ENCODE data around the gene NEFH.

Gene NEFH

DNA sequence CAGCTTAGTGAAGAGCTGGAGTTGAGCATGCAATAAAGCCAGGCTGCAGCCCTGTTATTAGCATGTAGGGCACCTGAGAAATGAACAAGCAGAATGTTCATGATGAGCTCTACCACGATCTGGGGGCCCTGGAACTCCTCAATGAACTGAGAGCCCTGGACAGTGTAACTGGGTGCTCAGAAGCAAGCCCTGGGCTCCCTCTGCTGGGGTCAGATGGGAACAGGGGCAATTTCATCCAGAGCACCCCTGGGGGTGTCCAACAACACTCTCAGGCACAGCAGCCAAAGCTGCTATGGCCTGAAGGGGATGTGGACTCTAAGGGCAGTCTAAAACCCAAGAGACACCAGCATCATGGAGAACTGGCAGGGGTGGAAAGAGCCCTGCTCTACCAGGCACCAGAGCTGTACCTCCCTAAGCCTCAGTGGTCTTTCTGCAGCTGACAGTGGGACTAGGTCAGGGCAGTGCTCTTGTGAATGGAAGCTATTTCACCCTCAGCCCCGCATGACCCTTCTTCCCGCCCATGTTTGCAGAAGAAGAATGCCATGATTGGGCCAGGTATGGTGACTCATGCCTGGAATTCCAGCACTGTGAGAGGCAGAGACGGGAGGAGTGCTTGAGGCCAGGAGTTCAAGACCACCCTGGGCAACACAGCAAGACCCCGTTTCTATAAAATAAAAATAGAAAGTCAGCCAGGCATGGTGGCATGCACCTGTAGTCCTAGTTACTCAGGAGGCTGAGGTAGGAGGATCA lies 44.6 kb downstream of the NEFH start:
- H3K27ac Mint-ChIP-seq, result no peak overlapping the region
- H3K4me3 Mint-ChIP-seq, result no peak overlapping the region
- H3K4me1 Mint-ChIP-seq, result no peaks in the 10 kb centered on the region
- no peaks in the 10 kb centered on the region for H3K27me3 Mint-ChIP-seq
- DNase-seq, result peak; percentile 45
- H3K36me3 Mint-ChIP-seq, result peaks cover 44% of the 10 kb centered on the region
- CTCF ChIA-PET, result interaction anchor here (1.3 to 1.9 kb wide), 2 partner anchors 129 to 139 kb away, joined by 5 to 7 read pairs; no protein-coding TSS in a partner anchor
- H3K9me3 Mint-ChIP-seq, result no peaks in the 10 kb centered on the region

DNA sequence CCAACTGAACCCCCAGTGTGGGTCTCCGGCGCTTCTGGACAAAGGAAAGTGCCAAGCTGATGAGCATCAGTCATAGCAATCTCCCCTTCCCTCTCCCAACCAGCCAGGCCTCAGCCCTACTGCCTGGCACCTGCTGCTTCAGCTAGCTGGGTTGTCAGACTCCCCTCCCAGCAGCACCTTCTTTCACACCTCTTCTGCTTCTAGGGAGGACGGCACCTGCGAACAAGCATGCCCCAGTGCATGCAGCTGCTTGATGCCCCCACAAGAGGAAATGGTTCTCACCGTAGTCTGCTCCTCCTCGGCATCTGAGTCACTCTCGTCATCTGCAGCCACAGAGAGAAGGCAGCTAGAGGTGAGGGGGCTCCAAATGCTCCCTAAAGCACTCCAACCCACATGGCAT lies 48.1 kb downstream of the NEFH start:
- Mint-ChIP-seq H3K27me3 (no peaks in the 10 kb centered on the region), H3K36me3 (peaks cover 44% of the 10 kb centered on the region), H3K4me1 (no peaks in the 10 kb centered on the region), H3K4me3 (no peak overlapping the region), H3K9me3 (no peaks in the 10 kb centered on the region), H3K27ac (no peak overlapping the region)
- CTCF ChIA-PET, result interaction anchor here (0.5 kb wide), 1 partner anchor 1580 kb away, joined by 3 read pairs; no protein-coding TSS in a partner anchor
- no peak for DNase-seq

DNA sequence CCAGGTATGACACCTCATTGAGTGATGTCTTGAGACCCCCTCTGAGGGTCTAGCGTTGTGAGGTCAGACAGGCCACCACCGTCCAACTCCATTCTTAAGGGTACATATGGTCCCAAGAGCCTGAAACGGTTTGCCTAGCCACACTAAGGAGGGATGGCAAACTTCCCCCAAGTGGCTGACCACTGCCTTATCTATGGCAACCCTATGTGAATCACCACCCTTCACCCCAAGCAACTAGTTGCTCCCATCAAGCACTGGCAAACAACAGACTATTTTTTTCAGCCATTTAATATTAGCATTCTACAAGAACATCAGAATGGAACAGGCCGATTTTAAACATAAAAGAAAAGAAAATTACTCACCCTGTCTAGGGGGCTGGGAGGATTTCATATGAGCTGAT lies 50.7 kb downstream of the NEFH start:
- no peaks in the 10 kb centered on the region for H3K27me3 Mint-ChIP-seq
- peaks cover 46% of the 10 kb centered on the region for H3K36me3 Mint-ChIP-seq
- no peaks in the 10 kb centered on the region for H3K9me3 Mint-ChIP-seq
- CTCF ChIA-PET, result no interaction called here
- no peaks in the 10 kb centered on the region for H3K4me1 Mint-ChIP-seq
- DNase-seq, result no peak
- no peak overlapping the region for H3K27ac Mint-ChIP-seq
- H3K4me3 Mint-ChIP-seq, result no peak overlapping the region

DNA sequence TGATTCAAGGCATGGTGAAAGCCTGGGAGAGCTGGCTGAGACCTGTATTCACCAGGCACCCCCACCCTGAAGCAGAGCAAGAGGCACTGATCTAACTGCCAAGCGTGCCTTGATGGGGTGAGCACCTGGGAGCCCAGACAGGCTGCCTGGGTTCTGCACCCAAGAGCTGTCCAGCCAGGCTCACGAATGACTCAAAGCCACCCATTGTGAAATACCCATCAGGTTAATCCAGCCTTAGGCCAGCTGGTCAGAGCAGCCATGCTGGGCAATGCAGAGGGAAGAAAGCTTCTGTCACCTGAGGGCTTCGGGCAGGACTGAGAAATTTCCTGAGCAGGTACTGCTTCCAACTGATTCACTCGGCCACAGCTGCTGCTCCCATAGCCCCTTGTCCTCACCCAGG lies 51.4 kb downstream of the NEFH start:
- H3K36me3 Mint-ChIP-seq, result peaks cover 45% of the 10 kb centered on the region
- no peaks in the 10 kb centered on the region for H3K9me3 Mint-ChIP-seq
- H3K4me1 Mint-ChIP-seq, result no peaks in the 10 kb centered on the region
- no peaks in the 10 kb centered on the region for H3K27me3 Mint-ChIP-seq
- CTCF ChIA-PET, result no interaction called here
- no peak overlapping the region for H3K27ac Mint-ChIP-seq
- no peak overlapping the region for H3K4me3 Mint-ChIP-seq
- no peak for DNase-seq

DNA sequence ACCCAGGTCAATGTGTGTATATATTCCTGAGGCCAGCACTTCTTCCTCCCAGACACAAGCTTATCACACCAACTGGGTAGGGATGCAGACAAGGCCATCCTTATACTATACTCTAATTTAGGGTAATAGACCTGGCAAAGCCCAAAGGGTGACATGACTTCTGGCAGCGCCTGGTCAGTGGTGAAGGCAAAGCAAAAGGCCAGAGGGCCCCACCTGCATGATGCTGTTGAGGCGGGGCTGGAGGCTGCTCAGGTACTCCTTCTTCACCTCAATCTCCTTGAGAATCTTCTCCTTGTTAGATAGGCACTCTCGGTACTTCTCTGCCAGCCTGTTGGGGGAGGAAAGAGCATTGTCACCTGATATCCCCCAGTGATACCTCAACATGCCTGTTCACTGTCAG lies 56.4 kb downstream of the NEFH start:
- Mint-ChIP-seq H3K4me1 (no peaks in the 10 kb centered on the region), H3K27me3 (no peaks in the 10 kb centered on the region), H3K27ac (no peak overlapping the region), H3K9me3 (no peaks in the 10 kb centered on the region), H3K4me3 (no peak overlapping the region), H3K36me3 (peaks cover 52% of the 10 kb centered on the region)
- CTCF ChIA-PET, result no interaction called here
- DNase-seq, result no peak

- CTCF ChIA-PET, result no interaction called here
Measured at GRCh38 chr22:29539105-29539504, 59.1 kb downstream of the NEFH start.

More at GRCh38 chr22:29539105-29539504, 59.1 kb downstream of the NEFH start:
- H3K4me1 Mint-ChIP-seq, result no peaks in the 10 kb centered on the region
- H3K4me3 Mint-ChIP-seq, result no peak overlapping the region
- H3K36me3 Mint-ChIP-seq, result peaks cover 52% of the 10 kb centered on the region
- no peak for DNase-seq
- no peaks in the 10 kb centered on the region for H3K9me3 Mint-ChIP-seq
- no peak overlapping the region for H3K27ac Mint-ChIP-seq
- no peaks in the 10 kb centered on the region for H3K27me3 Mint-ChIP-seq

Measured in activated naive CD4-positive, alpha-beta T cell treated with anti-CD3 and anti-CD28 coated beads, Interleukin-2, amount 10 ng/mL, durations not matched to agents 7 days and 5 days (primary cell).